BLaER1 treated with 17β-estradiol and CSF1 and Interleukin-3, amounts not matched to agents 10 nM and 100 nM (cell line): ENCODE results near the gene UVRAG.

Experiments
- H3K27ac ChIP-seq, 11 experiments: shearing (Covaris generic); formaldehyde crosslinking; 2 replicates each; pipeline ENCODE4 v1.8.1; 2022
- H3K27me3 ChIP-seq, 11 experiments: shearing (Covaris generic); formaldehyde crosslinking; 2 replicates each; pipeline ENCODE4 v1.8.1; 2022
- H3K36me3 ChIP-seq, 11 experiments: shearing (Covaris generic); formaldehyde crosslinking; 2 replicates each; pipeline ENCODE4 v1.8.1; 2022
- H3K4me1 ChIP-seq, 10 experiments: shearing (Covaris generic); formaldehyde crosslinking; 2 replicates each; pipeline ENCODE4 v1.8.1; 2022
- H3K4me2 ChIP-seq, 11 experiments: shearing (Covaris generic); formaldehyde crosslinking; 2 replicates each; pipeline ENCODE4 v1.8.1; 2022
- H3K4me3 ChIP-seq, 10 experiments: shearing (Covaris generic); formaldehyde crosslinking; 2 replicates each; pipeline ENCODE4 v1.8.1; 2022
- H3K9ac ChIP-seq, 11 experiments: shearing (Covaris generic); formaldehyde crosslinking; 2 replicates each; pipeline ENCODE4 v1.8.1; 2022
- H3K9me3 ChIP-seq, 11 experiments: shearing (Covaris generic); formaldehyde crosslinking; replicated peaks in 1 of 11; 2 replicates each; pipeline ENCODE4 v1.8.1; 2022
- H4K20me1 ChIP-seq, 11 experiments: shearing (Covaris generic); formaldehyde crosslinking; 2 replicates each; pipeline ENCODE4 v1.8.1; 2022
- Cebpa-rat ChIP-seq, 11 experiments: shearing (Covaris generic); IDR thresholded peaks; 2 replicates each; pipeline ENCODE4 v1.8.1; 2022

The UVRAG gene

GRCh38 chr11:75814677-75815344 lies at the start of gene UVRAG:
UVRAG (plus strand) TSS chr11:75815210; CDS start chr11:75815408, 198 bp downstream.
- Histone ChIP-seq H3K36me3 (peaks cover 0 to under 1% (median 0%) of the 10 kb centered on the region in 11 experiments; a peak in 1 of 22 replicates), H4K20me1 (peaks cover 0 to 36% (median 12%) of the 10 kb centered on the region in 11 experiments; a peak in 9 of 22 replicates), H3K4me1 (peaks cover 25 to 51% (median 31%) of the 10 kb centered on the region in 10 experiments), H3K4me3 (peak within 1 kb of the TSS; percentile 77 to 99 (median 96)), H3K9ac (peak within 1 kb of the TSS; percentile 86 to 96 (median 92)), H3K4me2 (peak within 1 kb of the TSS; percentile 86 to 95 (median 93)), H3K9me3 (no peaks in the 10 kb centered on the region), H3K27ac (peak within 1 kb of the TSS; percentile 76 to 93 (median 89)), H3K27me3 (no peaks in the 10 kb centered on the region)
- TF ChIP-seq Cebpa-rat (IDR thresholded peaks at IDR 0.05) = no peak

GRCh38 chr11:75766443-75767227 lies 48.4 kb upstream of the UVRAG start:
- Histone ChIP-seq H3K4me2 (no peak overlapping the region), H4K20me1 (0 out of 22 replicates have a peak, but pooled peaks cover 0 to 3% (median 0%) of the 10 kb centered on the region in 11 experiments), H3K36me3 (no peaks in the 10 kb centered on the region), H3K27ac (no peak overlapping the region), H3K27me3 (peaks cover 32 to 51% (median 46%) of the 10 kb centered on the region in 11 experiments), H3K9ac (no peak overlapping the region), H3K4me1 (peaks cover 8 to 38% (median 21%) of the 10 kb centered on the region in 10 experiments), H3K4me3 (no peak overlapping the region), H3K9me3 (peaks cover 0 to 8% (median 0%) of the 10 kb centered on the region in 11 experiments; a peak in 2 of 22 replicates)
- no peak for TF ChIP-seq Cebpa-rat (IDR thresholded peaks at IDR 0.05)

- H3K27ac ChIP-seq = no peak overlapping the region
- no peak overlapping the region for H3K9ac ChIP-seq
- H3K4me3 ChIP-seq = no peak overlapping the region
- H3K4me2 ChIP-seq = no peak overlapping the region
- H3K36me3 ChIP-seq = no peaks in the 10 kb centered on the region
- peaks cover 6 to 32% (median 20%) of the 10 kb centered on the region in 10 experiments; a peak in 19 of 20 replicates for H3K4me1 ChIP-seq
- H4K20me1 ChIP-seq = 0 out of 22 replicates have a peak, but pooled peaks cover 0 to 3% (median 0%) of the 10 kb centered on the region in 11 experiments
- TF ChIP-seq Cebpa-rat (IDR thresholded peaks at IDR 0.05) = no peak
- H3K9me3 ChIP-seq = peaks cover 0 to 8% (median 0%) of the 10 kb centered on the region in 11 experiments; a peak in 2 of 22 replicates
- peaks cover 32 to 53% (median 46%) of the 10 kb centered on the region in 11 experiments for H3K27me3 ChIP-seq
These were observed 47.8 kb upstream of the UVRAG start for GRCh38 chr11:75767228-75767572.

GRCh38 chr11:75767793-75768111 lies 47.3 kb upstream of the UVRAG start:
- no peaks in the 10 kb centered on the region for H3K36me3 ChIP-seq
- no peak for TF ChIP-seq Cebpa-rat (IDR thresholded peaks at IDR 0.05)
- H3K4me2 ChIP-seq = peak overlapping the region; percentile 76 to 92 (median 85); a peak in 15 of 22 replicates
- peaks cover 32 to 53% (median 46%) of the 10 kb centered on the region in 11 experiments for H3K27me3 ChIP-seq
- no peak overlapping the region for H3K27ac ChIP-seq
- peaks cover 0 to 8% (median 0%) of the 10 kb centered on the region in 11 experiments; a peak in 2 of 22 replicates for H3K9me3 ChIP-seq
- H3K4me1 ChIP-seq = peaks cover 6 to 31% (median 18%) of the 10 kb centered on the region in 10 experiments; a peak in 19 of 20 replicates
- peak overlapping the region in 1 of 11 experiments; percentile 81; a peak in 1 of 22 replicates for H3K9ac ChIP-seq
- 0 out of 20 replicates have a peak overlapping the region, but pooled peaks of 3 of the 10 experiments have one; percentile 51 to 56 (median 51) for H3K4me3 ChIP-seq
- 0 out of 22 replicates have a peak, but pooled peaks cover 0 to 3% (median 0%) of the 10 kb centered on the region in 11 experiments for H4K20me1 ChIP-seq

- Histone ChIP-seq H3K4me2 (peak within 1 kb of the TSS; percentile 76 to 92 (median 85)), H3K9ac (peak within 1 kb of the TSS; percentile 54 to 81 (median 72); a peak in 21 of 22 replicates), H3K9me3 (peaks cover 0 to 8% (median 0%) of the 10 kb centered on the region in 11 experiments; a peak in 2 of 22 replicates), H3K27ac (peak within 1 kb of the TSS in 10 of 11 experiments; percentile 53 to 77 (median 66); a peak in 19 of 22 replicates), H3K4me1 (peaks cover 11 to 31% (median 18%) of the 10 kb centered on the region in 10 experiments), H3K27me3 (peaks cover 32 to 53% (median 46%) of the 10 kb centered on the region in 11 experiments), H3K36me3 (no peaks in the 10 kb centered on the region), H3K4me3 (peak within 1 kb of the TSS; percentile 36 to 62 (median 50); a peak in 19 of 20 replicates), H4K20me1 (0 out of 22 replicates have a peak, but pooled peaks cover 0 to 3% (median 0%) of the 10 kb centered on the region in 11 experiments)
- TF ChIP-seq Cebpa-rat (IDR thresholded peaks at IDR 0.05) = no peak
These were observed 46.7 kb upstream of the UVRAG start, which contains the start of gene DGAT2 for GRCh38 chr11:75768112-75768908. DGAT2 (plus strand) TSS chr11:75768778; CDS start chr11:75768992, 214 bp downstream.

GRCh38 chr11:75768909-75769771 lies 45.9 kb upstream of the UVRAG start:
- Histone ChIP-seq H4K20me1 (0 out of 22 replicates have a peak, but pooled peaks cover 0 to 3% (median 0%) of the 10 kb centered on the region in 11 experiments), H3K9ac (peak overlapping the region in 6 of 11 experiments; percentile 71 to 81 (median 74); a peak in 11 of 22 replicates), H3K27me3 (peaks cover 32 to 53% (median 46%) of the 10 kb centered on the region in 11 experiments), H3K36me3 (no peaks in the 10 kb centered on the region), H3K4me2 (peak overlapping the region; percentile 76 to 92 (median 85)), H3K27ac (peak overlapping the region in 3 of 11 experiments; percentile 54 to 77 (median 59); a peak in 4 of 22 replicates), H3K4me1 (peaks cover 11 to 37% (median 24%) of the 10 kb centered on the region in 10 experiments), H3K9me3 (peaks cover 0 to 8% (median 0%) of the 10 kb centered on the region in 11 experiments; a peak in 2 of 22 replicates), H3K4me3 (peak overlapping the region; percentile 36 to 62 (median 50); a peak in 17 of 20 replicates)
- TF ChIP-seq Cebpa-rat (IDR thresholded peaks at IDR 0.05) = no peak

GRCh38 chr11:75770102-75770501 lies 44.9 kb upstream of the UVRAG start:
- no peak overlapping the region for H3K27ac ChIP-seq
- peaks cover 32 to 53% (median 46%) of the 10 kb centered on the region in 11 experiments for H3K27me3 ChIP-seq
- H3K4me2 ChIP-seq = no peak overlapping the region
- H3K9me3 ChIP-seq = peaks cover 0 to 8% (median 0%) of the 10 kb centered on the region in 11 experiments; a peak in 2 of 22 replicates
- H3K4me3 ChIP-seq = no peak overlapping the region
- TF ChIP-seq Cebpa-rat (IDR thresholded peaks at IDR 0.05) = no peak
- peaks cover 11 to 42% (median 24%) of the 10 kb centered on the region in 10 experiments for H3K4me1 ChIP-seq
- 0 out of 22 replicates have a peak, but pooled peaks cover 0 to 3% (median 0%) of the 10 kb centered on the region in 11 experiments for H4K20me1 ChIP-seq
- H3K36me3 ChIP-seq = no peaks in the 10 kb centered on the region
- no peak overlapping the region for H3K9ac ChIP-seq
